ENCODE data around the gene TMED1. TPM values are rescaled to one million over a fixed set of nuclear protein-coding genes. Genes with fewer than 3 reads are reported as not detected.
"Not testable (repeated sequence)": the region's sequence is repeated elsewhere in the genome, so short reads cannot be mapped to it uniquely, and the experiment has no call there.

The TMED1 gene
- total and polyA plus RNA-seq, 2 of the 8 experiments (the other 6 are each of a cell fraction or from before 2014, with no cell fraction given) = 26.9 to 31.9 TPM

GRCh38 chr19:10877608-10878007 lies 41.6 kb upstream of the TMED1 start:
- not testable (repeated sequence) for H3K18ac ChIP-seq (ENCODE audit: extremely low read depth, low read length); H4K8ac ChIP-seq (ENCODE audit: extremely low read depth, insufficient read depth, low read length); H3K14ac ChIP-seq (ENCODE audit: insufficient read length); H3K36me3 ChIP-seq (ENCODE audit: control insufficient read depth in 2 of 4, insufficient read depth in 4 of 4, low read length in 3 of 4); H2BK20ac ChIP-seq (ENCODE audit: low read length); H2BK5ac ChIP-seq (ENCODE audit: low read depth, low read length); DNase-seq (ENCODE audit: low read depth in 1 of 2, low spot score in 2 of 2); H3K23ac ChIP-seq (ENCODE audit: insufficient read length); H3K9ac ChIP-seq (replicated peaks in 1 of 4; ENCODE audit: extremely low read depth in 1 of 4, low read depth in 3 of 4, low read length in 3 of 4); H4K5ac ChIP-seq (ENCODE audit: insufficient read length, low read depth, low read length); H2BK12ac ChIP-seq (ENCODE audit: low read depth, low read length); H4K91ac ChIP-seq (replicated peaks; ENCODE audit: insufficient read length, low read length); H4K20me1 ChIP-seq (replicated peaks in 1 of 2; ENCODE audit: control insufficient read depth in 1 of 2, insufficient read depth in 2 of 2, low read length in 2 of 2); H2BK120ac ChIP-seq (replicated peaks; ENCODE audit: low read depth, low read length); H3K9me3 ChIP-seq (ENCODE audit: insufficient read depth in 2 of 2, low read depth in 1 of 2, low read length in 1 of 2); H3K27me3 ChIP-seq (replicated peaks in 1 of 4; ENCODE audit: control insufficient read depth in 3 of 4, extremely low read depth in 1 of 4, insufficient read depth in 3 of 4, low read length in 3 of 4); H2BK15ac ChIP-seq (ENCODE audit: low read length); H3K23me2 ChIP-seq (ENCODE audit: low read depth, low read length); H3K56ac ChIP-seq (replicated peaks; ENCODE audit: insufficient read length, low read depth, low read length); H3K4ac ChIP-seq (replicated peaks; ENCODE audit: insufficient read length, low read depth, low read length); FAIRE-seq; H2AFZ ChIP-seq (ENCODE audit: low read length); H3K4me3 ChIP-seq (ENCODE audit: extremely low read depth in 1 of 4, insufficient read depth in 2 of 4, low read depth in 3 of 4, low read length in 4 of 4); H3K4me2 ChIP-seq (ENCODE audit: insufficient read depth in 1 of 2, low read depth in 2 of 2, low read length in 2 of 2)
- ChIA-PET POLR2A (ENCODE audit: partially characterized antibody) (interaction anchor here (1.1 to 6.4 kb wide), 2 partner anchors 12 to 42 kb away, joined by 4 to 72 read pairs; no protein-coding TSS in a partner anchor), CTCF (ENCODE audit: partially characterized antibody) (interaction anchor here (1.0 to 7.7 kb wide), 8 partner anchors 10 to 64 kb away, joined by 3 to 34 read pairs (median 4); no protein-coding TSS in a partner anchor)
- peaks cover 23% of the 10 kb centered on the region for H3K79me1 ChIP-seq (ENCODE audit: low read depth, low read length)
- WGBS, 2 experiments (ENCODE audit: extremely low coverage in 1 of 2, insufficient coverage in 1 of 2, insufficient read length in 1 of 2, insufficient replicate concordance in 2 of 2, low coverage in 1 of 2, low lambda C conversion rate in 2 of 2, missing lambda C conversion rate in 1 of 2) = 90% methylated on average over 9 of the region's 9 CpGs; no CpG with 5 or more reads in 1 of the 2 experiments
- H3K79me2 ChIP-seq (ENCODE audit: control insufficient read depth in 1 of 2, insufficient read depth in 2 of 2, low read length in 2 of 2) = peaks cover 8 to 94% of the 10 kb centered on the region in 2 experiments; a peak in 3 of 4 replicates
- 0 out of 2 replicates have a peak overlapping the region, but pooled peaks have one; percentile 43 for H2AK5ac ChIP-seq (ENCODE audit: low read depth, low read length)
- H3K4me1 ChIP-seq (replicated peaks in 1 of 4; ENCODE audit: control insufficient read depth in 3 of 4, insufficient read depth in 4 of 4, low read length in 3 of 4) = peaks cover 17 to 35% (median 24%) of the 10 kb centered on the region in 4 experiments
- H3K27ac ChIP-seq (ENCODE audit: low read depth, low read length) = 0 out of 2 replicates have a peak overlapping the region, but pooled peaks have one; percentile 42
